HuH-7.5 (cell line): ENCODE results near the gene PROB1.
"Not testable (repeated sequence)": the region's sequence is repeated elsewhere in the genome, so short reads cannot be mapped to it uniquely, and the experiment has no call there.

ENCODE experiments used
- DNase-seq: peaks from one replicate; pipeline ENCODE4 v3.0.0; 2011; ENCODE audit warnings: low spot score

Gene PROB1

DNA sequence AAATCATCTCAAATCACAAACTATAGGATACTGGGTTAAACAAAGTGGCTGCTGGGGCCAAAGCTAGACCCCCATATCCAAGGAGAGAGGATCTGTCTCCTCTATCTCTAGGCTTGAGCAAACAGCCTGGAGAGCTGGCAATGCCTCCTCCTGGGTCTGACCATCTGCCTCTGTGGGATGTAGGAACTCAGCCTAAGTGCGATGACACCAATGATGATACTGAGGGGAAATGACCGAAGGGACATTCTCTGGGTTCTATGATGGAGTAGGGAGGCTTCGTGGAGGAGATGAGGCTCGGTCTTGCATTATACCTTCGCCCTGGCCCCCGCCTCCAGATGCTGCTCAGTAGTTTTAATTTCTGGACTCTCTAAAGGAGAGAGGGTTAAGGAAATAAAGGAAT is 18.2 kb upstream of the PROB1 start:
- no peak for DNase-seq

DNA sequence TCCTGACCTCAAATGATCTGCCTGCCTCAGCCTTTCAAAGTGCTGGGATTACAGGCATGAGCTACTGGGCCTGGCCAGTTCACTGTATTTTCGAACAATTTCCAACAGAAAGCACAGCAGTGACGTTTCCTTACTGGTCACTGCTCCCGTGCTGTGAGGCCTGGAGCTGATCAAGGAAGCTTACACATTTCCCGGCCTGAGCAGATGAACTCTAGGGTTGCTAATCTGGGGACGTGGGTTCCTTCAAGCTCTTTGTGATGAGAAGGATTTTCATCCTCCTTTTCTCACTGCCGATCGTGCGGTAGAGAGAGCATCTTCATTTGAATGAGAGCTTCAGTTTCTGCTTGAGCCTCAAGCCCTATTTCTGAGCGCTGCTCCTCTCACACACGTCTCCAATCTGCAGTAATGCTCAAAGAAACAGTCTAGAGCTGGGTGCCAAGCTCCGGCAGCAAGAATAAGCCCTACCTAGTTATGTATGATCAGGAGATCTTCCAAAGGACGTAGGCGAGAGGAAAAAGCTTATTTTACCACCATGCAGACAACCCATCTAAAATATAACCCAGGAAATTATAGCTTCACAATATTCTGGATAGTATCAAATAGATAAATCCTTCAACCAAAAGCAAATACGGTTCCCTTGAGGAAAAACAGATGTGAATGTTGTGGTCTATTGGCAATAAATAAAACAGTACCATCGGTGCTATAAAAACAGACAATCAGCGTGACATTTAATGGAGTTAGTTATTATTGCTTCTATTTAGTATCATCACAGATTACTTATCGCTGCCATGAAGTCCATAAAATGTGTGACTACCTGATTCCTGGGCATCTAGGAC is 16.3 kb upstream of the PROB1 start:
- DNase-seq, result no peak

DNA sequence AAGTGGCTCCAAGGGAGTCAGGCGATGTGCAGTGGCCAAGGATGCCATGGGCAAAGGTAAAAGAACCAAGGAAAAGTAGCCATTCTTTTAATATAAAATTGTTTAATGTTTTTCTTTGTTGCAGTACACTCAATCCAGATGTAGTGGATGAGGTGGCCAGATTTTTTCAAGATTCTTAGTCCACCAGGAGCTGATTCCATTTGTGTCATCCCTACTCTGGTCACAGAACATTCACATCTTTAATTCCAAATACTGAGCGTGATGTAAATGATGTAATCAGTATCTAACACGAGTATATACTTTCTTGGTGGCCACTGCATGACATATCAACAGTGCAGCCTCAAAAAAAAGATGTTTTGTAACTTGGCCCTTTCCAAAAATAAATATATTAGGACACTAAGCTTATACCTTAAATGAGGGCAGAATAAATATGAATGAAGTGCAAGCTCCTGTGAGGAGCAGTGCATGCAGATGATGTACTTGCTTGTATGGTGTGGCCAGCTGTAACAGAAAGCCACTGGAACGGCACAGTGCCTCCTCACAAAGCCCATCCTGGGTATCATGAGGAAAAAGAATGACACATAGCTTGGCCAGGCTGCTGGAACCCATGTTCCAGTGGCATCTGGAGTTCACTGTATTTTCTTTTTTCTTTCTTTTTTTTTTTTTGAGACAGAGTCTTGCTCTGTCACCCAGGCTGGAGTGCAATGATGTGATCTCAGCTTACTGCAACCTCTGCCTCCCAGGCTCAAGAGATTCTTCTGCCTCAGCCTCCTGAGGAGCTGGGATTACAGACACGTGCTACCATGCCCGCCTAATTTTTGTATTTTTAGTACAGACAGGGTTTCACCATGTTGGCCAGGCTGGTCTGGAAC is 15.5 kb upstream of the PROB1 start:
- DNase-seq, result no peak

DNA sequence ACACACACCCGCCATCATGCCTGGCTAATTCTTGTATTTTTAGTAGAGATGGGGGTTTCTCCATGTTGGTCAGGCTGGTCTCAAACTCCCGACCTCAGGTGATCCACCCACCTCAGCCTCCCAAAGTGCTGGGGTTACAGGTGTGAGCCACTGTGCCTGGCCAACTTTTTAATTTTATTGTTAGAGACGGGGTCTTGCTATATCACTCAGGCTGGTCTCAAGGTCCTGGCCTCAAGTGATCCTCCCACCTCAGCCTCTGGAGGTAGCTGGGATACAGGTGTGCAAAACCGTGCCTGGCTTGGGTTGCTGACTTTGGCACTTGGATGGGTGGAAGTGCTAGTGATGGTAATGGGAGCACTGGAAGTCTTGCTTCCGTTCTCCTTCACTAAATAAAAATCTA is 14.2 kb upstream of the PROB1 start:
- not testable (repeated sequence) for DNase-seq

DNA sequence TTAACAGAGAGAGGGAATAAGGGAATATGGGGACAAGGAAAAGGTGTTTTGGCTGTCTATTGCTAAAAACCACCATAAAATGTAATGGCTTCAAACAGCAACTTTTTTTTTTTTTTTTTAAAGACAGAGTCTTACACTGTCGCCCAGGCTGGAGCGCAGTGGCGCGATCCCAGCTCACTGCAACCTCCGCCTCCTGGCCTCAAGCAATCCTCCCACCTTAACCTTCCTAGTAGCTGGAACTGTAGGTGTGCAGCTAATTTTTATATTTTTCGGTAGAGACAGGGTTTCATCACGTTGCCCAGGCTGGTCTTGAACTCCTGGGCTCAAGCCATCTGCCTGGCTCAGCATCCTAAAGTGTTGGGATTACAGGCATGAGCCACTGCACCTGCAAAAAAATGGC is 13.3 kb upstream of the PROB1 start:
- DNase-seq, result no peak

DNA sequence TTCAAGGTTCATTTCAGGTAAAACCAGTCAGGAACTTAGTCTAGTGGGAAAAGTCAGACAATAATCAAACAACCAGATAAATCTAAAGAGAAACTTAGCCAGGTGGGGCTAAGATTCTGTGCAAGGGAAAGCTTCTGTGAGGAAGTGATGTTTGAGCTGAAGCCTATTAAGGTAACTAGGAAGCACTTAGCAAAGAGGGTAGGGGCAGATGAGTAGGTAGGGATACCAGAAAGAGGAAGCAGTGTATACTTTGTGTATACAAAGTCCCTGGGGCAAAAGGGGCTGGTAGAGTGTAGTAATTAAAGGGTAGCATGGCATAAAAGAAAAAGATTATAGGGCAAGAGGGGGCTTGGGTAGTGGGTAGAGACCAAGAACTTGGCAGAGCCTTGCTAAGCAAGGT is 12.6 kb upstream of the PROB1 start:
- no peak for DNase-seq

DNA sequence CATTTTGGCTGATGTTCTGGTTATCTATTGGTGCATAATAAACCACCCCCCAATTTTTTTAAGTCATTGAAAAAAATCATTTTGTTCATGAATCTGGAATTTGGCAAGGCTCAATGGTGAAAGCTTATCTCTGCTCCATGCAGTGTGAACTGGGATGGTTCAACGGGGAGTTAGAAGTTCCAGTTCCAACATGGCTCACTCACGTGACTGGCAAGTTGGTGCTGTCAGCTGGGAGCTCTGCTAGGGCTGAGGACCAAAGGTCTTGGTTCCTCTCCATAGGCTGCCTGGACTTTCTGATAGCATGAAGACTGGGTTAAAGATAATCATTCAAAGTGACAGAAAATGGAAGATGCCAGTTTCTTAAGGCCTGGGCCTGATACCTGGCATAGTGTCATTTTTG is 12.1 kb upstream of the PROB1 start:
- DNase-seq, result no peak

DNA sequence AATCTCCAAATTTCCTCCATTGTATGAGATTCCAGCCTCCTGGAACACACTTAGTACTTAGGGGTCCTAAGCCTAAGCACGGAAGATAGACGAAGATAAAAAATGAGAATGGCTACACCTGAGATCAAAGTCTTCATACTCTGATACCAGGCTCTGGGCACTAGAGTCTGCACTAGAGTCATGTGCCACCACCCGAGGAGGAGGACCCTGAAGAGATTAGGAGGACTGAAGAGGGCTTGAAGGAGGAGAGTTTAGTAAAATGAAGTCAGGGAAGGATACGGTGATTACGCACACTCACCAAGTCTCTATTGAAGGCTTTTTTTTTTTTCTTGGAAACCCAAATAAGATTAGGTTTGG is 9.6 kb upstream of the PROB1 start:
- no peak for DNase-seq

DNA sequence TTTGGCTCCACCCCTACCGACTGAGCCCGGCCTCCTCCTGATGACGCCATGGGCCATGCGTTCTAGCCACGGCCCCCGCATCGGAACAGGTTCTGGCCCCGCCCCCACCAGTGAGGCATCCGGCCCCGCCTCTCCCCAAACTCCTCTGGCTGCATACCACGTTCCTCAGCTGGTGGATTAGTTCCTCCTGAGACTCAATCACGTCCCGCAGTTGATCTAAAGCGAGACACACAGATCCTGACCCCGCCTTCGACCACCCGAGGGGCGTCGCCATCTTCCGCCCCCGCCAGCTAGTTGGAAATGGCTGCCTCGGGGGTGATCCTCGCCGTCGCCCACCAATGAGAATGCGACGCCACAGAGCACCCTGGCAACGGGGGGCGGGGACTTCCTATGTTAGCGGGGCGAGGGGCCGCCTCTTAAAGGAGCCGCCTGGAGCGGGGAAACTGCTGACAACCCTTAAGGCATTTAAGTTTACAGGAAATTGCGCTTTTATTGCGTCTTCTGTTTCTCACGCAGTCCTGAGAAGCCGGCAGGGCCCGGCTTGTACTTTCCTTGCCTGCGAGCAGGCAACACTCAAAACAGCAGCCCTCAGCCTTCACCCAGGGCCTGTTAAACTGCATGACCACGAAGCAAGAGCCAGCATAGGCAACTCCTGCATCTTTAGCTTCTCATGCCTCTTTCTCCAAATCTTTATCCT is 9.0 kb upstream of the PROB1 start, which contains the start of gene SPATA24:
TSS of gene SPATA24 (minus strand) at position 303 of the 697 bp plus-strand sequence. CDS start at position 274, 29 bp downstream.
- peak; percentile 93 for DNase-seq

DNA sequence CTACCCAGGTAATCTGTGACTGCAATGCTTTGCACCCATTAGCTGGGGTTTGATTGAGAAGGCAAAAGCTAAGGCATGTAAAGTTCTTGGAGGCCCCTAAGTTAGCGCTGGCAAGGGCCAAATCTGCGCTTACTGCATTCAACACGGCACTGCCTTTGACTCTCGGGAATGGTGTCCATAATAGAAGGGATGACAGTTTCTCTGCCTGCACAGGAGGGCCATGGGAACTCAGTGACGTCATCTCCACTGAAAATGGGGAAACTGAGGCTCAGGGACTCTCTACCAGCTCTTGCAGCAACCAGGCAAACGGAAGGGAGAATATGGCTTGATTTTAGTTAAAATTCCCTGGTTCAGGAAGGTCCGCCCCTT is 8.5 kb upstream of the PROB1 start:
- DNase-seq, result no peak

DNA sequence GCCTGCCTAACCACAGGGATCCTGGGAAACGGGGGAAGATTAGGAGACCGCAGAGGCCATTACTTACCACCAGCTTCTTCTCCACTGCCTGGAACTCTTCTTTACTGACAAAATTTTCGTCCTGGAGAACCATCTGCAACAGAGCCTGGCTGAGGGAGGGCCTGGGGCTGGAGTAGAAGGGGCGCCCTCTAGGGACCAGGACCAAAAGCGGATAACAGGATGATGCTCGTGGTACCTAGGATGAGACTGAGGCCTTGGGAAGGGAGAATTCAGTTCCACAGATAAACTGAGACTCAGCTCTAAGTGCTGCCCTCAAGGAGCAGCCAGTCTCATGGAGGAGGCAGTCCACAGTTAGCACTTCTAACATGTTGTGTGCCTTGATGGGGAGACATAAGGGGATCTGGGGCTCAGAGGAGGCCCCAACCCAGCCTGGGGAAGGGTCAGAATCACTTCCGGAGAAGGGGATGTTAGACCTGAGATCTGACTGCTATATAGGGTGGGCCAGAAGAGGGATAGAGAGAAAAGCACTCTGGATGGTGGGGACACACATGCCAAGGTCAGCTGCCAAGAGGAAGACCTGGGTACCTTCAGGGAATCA is 7.8 kb upstream of the PROB1 start:
- DNase-seq, result peak; percentile 69

DNA sequence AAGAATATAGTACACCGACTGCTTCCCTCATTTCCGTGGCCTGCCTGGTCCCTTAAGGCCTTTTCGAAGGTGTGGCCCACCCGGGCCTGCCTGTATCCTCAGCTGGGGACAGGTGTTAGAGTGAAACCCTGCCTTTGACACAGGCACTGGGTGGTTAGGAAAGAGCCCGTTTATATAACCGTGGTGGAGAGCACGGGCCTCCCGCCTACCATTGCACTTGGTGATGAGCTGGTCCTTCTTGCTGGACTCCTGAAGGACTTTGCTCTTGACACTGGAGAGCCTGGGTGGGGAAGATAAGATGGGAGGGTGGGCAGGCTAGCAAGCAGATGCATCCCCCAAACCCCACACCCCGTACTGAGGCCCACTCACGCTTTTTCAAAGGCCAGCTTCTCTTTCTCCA is 6.6 kb upstream of the PROB1 start:
- no peak for DNase-seq

DNA sequence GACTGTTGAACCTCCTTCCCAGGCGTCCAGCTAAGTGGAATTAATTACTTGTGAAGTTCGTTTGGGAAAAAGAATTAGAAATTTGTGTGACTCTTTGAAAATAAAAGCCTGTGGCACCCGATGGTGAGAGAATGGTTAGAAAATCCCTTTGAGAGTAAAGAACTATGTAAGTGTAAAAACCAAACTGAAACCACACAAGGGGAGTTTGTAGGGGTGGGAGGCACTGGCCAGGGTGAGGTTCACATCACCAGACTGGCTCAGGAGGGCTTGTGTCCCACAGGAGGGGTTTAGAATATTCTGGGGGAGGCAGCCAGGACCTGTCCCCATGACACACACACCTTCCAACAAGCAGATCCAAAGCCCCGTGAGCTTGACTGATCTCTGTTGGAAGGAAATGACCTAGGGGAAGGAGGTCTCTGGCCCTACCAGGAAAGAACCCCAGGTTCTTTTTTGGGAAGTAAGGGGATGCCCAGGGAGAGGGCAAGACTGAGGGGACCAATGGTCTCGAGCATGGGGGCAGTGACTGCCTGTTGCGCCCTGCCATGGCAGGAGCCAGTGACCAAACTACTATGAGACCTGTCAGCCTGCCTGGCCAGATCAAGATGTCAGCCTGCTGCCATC is 4.7 kb upstream of the PROB1 start:
- no peak for DNase-seq

DNA sequence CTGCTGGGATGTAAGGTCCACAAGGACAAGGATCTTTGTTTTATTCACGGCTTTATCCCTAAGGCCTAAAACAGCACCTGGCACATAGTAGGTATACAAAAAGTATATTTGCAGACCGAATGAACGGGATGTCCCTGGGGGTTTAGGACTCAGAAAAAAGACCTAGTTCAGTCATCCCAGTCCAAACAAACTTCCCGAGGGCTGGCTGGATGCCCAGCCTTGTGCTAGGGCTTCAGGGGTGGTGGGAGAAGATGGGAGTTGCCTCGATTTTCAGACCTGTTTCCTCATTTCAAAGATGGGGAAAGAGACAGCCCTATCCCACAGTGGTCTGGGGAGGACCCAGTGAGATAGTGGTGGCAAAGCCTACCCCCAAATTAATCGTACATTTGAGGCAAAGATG is 3.0 kb upstream of the PROB1 start:
- DNase-seq, result no peak

DNA sequence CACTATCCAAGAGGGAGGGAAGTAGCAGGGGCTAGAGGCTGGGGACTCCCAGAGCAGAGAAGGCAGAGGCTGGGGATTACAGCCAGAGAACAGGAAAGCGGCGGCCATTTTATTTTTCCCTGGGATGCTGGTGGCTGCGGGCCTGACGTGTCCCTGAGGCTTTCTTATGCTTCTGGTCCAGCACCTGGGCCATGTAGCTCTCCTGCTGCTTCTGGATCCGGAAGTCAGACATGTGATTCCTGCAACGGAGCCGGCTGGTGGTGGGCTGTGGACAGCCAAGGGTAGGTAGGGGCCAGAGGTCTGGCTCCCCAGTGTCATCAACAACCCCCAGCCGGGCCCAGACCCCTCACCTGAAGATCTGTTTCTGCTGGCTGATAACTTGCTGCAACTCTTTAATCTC is 1.8 kb upstream of the PROB1 start:
- no peak for DNase-seq

DNA sequence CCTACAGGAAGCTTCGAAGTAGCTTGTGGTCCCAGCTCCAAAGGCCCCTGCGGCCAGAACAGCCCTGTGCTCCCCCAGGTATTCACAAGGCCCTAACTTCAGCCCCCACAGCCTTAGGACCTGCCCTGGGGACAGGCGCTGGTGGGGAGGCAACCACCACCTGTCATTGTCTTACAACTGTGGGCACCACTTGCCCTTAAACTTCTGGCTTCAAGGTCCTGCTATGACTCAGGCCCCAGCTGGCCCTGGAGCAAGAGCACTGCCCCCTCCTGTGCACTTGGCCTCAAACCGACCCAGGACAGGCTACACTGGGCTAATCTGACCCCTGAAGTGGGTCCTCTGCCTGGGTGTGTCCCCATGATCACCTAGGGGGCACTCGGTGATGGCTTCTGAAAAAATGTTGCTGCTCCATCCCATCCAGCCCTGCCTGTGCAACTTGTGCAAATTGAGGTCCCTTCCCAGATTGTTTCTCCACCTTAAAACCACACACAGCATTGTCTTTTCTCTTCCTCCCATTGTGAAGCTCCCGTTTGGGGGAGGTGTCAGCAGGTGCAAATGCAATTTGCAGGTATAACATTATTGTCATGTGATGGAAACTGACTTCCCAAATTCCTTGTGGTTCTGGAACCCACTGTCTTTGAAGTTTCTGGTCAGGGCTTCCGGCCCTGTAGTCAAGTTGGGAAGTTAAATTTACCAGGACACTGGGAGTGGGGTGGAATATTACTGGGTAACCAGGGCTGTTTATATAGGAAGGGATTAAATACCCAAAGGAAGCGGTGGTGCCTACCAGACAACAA is 1.1 kb upstream of the PROB1 start:
- DNase-seq, result no peak

DNA sequence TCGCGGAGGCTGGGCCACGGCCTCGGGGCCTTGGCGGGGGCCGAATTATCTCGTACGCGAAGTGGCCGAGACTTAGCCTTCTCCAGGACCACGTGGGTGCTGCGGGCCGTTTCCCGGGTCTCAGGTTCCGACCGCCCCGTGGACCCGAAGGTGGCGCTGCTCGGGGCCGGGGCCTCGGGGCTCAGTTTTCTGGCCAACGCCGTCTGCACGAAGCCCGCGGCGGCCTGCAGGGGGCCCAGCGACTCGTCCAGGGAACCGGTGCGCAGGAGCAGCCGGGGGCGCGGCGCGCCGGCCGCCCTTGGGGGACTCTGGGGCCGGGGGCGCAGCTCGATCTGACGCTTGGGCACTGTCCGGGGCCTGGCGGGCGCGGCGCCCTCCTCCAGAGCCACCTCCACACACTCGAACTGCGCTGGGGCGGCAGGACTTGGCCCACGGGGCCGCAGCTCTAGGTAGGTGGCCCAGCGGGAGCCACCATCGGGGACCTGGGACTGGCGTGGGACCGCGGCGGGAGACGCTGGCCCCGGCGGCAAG is 716 bp downstream of the PROB1 start:
- no peak for DNase-seq

DNA sequence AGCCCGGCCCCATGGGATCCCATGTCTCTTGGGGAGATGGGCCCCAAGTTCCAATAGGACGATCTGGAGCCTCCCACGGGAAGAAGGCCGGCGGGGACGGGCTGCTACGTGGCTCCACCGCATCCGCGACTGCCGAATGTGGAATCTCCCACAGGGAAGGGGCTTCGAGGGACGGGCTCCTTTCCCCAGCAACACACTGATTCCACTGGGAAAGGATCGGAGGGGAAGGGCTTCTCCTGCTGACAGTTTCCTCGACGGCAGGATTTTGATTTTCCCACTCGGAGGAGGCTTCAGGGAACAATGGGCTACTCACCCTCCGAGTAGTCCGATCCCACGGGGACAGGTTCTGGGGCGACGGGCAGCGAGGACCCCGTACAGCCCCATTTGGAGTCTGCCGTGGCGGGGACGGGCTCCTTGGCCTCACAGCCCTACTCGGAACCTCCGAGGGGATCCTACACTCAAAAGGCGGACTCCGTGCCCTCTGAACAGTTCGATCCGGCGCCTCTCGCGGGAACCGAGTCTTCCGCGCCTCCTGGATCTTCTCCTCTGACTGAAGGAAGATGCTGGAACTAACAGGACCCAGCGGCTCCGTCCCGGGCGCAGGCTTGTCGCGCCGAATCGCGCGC is 1.3 kb downstream of the PROB1 start:
- DNase-seq, result peak; percentile 58

DNA sequence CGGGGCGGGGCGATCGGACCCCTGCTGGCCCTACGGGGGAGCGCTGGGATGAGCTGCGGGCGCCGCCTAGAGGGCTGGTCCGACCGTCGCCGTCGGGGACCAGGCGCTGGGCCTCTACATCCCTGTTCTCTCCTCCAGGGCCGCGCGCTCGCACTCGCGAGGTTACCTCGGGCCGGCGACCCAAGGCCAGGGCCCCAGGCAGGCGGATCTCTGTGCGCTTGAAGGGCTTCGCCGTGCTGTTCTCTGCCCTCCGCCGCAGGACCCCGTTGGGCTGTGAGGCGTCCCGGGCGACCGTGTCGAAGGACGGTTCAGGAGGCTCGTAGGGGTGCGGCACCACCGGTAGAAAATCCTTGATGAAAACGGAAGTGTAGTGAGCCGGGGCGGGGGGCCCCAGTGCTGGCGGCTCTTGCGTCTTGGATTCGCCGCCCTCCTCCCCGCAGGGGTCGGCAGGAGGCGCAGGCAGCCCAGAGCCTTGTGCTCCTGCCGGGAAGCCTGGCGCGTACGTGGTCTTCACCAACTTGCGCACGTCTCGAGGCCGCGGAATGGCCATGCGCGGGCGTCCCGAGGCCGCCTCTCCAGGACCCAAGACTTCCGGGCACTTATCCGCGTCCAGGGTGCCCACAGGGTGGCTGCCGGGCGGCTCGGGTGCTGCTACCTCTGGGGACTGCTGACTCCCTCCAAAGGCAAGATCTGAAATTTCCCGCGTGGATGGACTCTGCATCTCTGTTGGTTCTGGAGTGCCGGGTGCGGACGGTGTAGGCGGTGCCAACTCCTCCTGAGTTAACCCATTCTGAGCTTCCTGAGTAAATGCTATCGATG is 2.0 kb downstream of the PROB1 start:
- DNase-seq, result peak; percentile 92

DNA sequence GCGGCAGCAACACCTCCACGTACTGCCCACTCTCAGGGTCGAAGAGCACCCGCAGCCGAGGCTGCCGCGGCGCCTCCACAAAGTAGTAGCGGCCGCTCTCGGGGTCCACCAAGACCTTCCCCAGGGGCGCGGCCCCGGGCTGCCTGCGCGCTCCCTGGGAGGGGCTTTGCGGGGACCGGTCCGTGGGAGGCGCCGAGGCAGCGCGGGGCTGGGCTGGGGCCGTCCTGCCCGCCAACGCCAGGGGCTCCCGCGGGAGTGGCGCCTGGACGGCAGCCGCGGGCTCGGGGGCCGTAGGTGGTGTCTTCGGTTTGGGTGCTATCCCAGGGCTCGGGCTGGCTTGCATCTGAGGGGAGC is 2.6 kb downstream of the PROB1 start:
- no peak for DNase-seq
